GM21367 (cell line): ENCODE measurements around the gene KCNMA1.

ENCODE experiments used
- ATAC-seq: cut with Tn5 transposase; IDR thresholded peaks from one replicate; pipeline ENCODE4 v1.9.1; 2021; ENCODE audit not compliant: unreplicated experiment

Gene KCNMA1

GRCh38 chr10:76981251-76981650, 656.4 kb downstream of the KCNMA1 start:
- ATAC-seq, result no peak

- ATAC-seq, result no peak
Measured at GRCh38 chr10:76977901-76978300, 659.7 kb downstream of the KCNMA1 start.

GRCh38 chr10:76977046-76977445, 660.6 kb downstream of the KCNMA1 start:
- ATAC-seq, result no peak

GRCh38 chr10:76976142-76976541, 661.5 kb downstream of the KCNMA1 start:
- no peak for ATAC-seq

- ATAC-seq, result no peak
Measured at GRCh38 chr10:76975126-76975525, 662.5 kb downstream of the KCNMA1 start.

- no peak for ATAC-seq
Measured at GRCh38 chr10:76974017-76974691, 663.5 kb downstream of the KCNMA1 start.

- ATAC-seq, result no peak
Measured at GRCh38 chr10:76973091-76974016, 664.3 kb downstream of the KCNMA1 start.

GRCh38 chr10:76972541-76972940, 665.1 kb downstream of the KCNMA1 start:
- no peak for ATAC-seq

GRCh38 chr10:76971547-76972170, 665.9 kb downstream of the KCNMA1 start:
- ATAC-seq, result no peak

- ATAC-seq, result no peak
Measured at GRCh38 chr10:76970711-76971519, 666.7 kb downstream of the KCNMA1 start.

- ATAC-seq, result no peak
Measured at GRCh38 chr10:76969366-76969948, 668.2 kb downstream of the KCNMA1 start.

- ATAC-seq, result no peak
Measured at GRCh38 chr10:76968483-76968882, 669.1 kb downstream of the KCNMA1 start.

GRCh38 chr10:76962851-76963250, 674.8 kb downstream of the KCNMA1 start:
- no peak for ATAC-seq

- no peak for ATAC-seq
Measured at GRCh38 chr10:76961841-76962240, 675.8 kb downstream of the KCNMA1 start.

- ATAC-seq, result no peak
Measured at GRCh38 chr10:76959111-76959510, 678.5 kb downstream of the KCNMA1 start.

- no peak for ATAC-seq
Measured at GRCh38 chr10:76954838-76955237, 682.8 kb downstream of the KCNMA1 start.

GRCh38 chr10:76950354-76950753, 687.3 kb downstream of the KCNMA1 start:
- ATAC-seq, result no peak

GRCh38 chr10:76946270-76946669, 691.3 kb downstream of the KCNMA1 start:
- no peak for ATAC-seq

- ATAC-seq, result no peak
Measured at GRCh38 chr10:76945166-76945565, 692.4 kb downstream of the KCNMA1 start.

GRCh38 chr10:76944640-76945039, 693.0 kb downstream of the KCNMA1 start:
- no peak for ATAC-seq
